Hematopoietic multipotent progenitor cell treated with erythropoietin and hydrocortisone succinate and interleukin-3 and kit ligand, for 6 days (in vitro differentiated cells): Measurements from ENCODE around the gene SPATA46.

Experiments used
- DNase-seq: peaks from one replicate; pipeline ENCODE4 v3.0.0-alpha.2; 2015

The SPATA46 gene

DNA sequence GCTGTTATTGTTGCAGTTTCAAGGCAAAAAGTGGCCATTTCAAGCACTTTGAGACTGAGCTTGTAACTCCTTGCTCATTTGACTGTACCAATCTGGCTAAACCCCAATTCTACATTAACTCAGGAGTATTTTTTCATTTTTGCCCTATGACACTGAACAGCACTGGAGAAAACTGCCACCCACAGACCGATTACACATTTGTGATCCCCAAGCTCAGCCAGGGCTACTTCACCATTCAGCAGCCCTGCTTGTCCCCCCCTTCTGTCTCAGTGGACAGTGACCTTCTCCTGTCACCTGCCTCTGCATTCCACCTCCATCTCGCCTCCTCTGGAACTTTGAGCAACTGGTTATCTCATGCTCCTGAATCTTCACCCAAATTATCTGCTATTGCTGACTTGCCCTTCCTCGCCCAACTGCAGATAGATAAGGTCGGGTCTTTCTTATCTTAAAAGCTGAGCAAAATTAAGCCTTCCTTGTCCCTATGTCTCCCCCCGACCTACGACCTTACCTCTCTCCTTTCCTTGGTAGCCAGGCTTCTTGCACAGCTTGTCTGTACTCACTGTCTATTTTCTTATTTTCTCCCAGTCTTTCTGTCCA lies 25.3 kb downstream of the SPATA46 start:
- DNase-seq, result peak; percentile 33

DNA sequence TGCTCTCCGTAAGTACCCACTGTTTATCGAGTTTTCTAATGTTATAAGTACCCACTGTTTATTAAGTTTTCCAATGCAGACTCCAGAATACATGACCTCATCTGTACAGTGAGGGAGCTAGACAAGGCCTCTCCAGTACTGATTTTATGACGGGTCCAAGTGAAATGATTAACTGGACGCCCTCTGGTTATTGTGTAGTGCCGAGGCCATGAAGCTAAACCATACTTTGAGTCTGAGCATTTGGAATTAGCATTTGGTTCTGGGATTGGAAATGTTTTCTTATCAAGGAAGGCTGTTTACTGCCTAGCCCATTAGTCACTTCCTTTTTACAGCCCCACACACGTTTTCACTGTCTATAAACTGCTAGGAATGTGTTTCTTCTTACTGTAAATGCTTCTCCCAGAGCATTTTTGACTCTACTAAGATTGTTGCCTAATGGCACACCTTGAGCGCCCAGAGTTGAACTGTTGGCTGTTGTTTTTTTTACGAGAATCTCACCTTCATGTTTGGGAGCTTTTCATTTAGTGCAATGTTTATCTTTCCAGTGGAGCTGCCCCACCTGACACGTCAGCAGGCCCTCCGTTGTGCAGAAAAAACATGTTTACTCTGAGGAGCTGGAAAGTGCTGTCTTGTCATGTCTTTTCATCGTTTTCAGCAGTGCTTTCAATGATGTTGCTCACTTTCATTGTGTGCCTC lies 26.9 kb downstream of the SPATA46 start:
- DNase-seq, result no peak

DNA sequence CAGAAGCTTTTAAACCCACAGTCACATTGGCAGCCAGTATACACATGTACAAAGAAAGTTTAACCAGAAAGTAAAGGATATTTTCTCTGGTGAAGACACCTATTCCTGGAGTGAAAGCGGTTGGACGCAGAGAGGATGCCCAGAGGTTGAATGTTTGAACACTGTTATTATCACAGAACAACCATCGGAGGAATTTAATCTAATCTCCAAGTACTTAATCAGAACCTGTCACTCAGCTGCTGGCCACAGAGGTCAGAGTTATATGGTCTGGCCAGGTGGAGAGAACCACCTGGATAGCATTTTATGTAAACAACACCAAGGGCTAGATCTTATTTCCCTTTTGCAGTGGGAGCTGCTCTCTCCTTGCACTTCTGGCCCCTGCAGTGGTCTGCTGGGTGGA lies 29.4 kb downstream of the SPATA46 start:
- no peak for DNase-seq

DNA sequence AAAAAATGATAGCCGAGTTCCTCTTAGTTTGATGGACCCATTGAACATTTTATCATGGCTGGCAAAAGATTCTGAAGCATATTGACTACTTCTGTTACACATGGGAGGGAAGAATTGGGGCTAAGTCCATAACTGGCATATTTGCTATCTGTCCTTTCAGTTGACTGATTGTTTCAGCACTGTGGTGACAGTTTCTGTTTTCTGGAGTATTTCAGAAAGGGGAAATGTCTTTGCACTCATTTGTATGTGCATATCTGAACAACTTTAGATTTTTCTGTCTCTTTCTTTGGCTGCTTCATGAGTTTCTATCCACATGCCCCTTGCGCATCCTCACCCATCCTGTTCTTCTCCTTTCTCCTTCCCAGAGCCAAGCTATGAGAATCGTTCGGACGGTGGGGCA lies 33.2 kb downstream of the SPATA46 start:
- no peak for DNase-seq

DNA sequence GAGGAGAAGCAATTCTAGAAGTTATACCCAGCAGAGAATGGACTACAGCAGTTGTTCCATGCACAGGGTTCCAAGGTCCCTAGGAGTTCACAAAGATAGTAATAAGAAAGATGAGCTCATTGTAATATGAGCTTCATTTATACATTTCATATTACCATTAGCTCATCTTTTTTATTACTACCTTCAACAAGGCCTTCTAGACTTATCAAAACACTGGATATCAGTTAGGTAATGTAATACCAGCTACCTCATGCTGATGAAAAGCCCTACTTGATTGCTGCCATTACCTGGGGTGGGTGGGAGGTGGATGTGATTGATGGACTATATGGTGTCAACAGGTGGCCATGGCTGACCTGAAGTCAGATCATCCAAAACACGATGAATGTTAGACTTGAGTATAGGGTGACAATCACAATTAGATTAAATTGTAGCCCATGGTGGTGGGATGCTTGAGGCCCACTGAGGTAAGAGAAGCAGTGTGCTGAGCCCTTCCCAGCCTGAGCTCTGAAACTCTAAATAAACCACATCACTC lies 34.1 kb downstream of the SPATA46 start:
- no peak for DNase-seq

DNA sequence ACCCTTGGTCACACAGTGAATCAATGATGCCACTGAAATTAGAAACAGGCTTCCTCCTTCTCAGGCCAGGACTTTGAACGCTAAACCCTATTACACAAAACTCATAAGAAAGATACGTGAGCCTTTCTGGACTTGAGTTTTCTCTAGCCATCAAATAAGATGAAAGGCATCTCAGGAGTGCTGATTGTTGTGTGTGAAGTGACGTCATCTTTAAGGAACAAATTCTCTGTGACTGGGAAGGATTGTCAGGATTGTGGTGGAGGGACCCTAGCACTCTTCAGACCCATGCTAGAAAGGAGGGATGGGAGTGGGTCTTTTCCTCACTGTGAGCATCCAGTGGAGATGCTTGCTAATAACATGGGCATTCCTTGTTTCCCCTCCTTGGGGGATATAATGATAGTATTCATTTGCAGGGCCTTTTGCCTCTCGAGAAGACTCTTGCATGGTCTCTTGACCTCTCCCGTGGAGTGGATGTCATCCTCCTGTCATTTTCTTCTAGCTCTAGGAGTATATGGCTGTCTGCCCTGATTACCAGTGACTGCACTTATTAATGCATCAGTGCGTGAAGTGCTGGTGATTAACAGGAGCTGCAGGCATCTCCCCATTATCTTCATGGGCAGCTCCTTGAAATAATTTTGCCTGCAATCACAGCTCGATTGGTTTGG lies 39.9 kb downstream of the SPATA46 start:
- no peak for DNase-seq

DNA sequence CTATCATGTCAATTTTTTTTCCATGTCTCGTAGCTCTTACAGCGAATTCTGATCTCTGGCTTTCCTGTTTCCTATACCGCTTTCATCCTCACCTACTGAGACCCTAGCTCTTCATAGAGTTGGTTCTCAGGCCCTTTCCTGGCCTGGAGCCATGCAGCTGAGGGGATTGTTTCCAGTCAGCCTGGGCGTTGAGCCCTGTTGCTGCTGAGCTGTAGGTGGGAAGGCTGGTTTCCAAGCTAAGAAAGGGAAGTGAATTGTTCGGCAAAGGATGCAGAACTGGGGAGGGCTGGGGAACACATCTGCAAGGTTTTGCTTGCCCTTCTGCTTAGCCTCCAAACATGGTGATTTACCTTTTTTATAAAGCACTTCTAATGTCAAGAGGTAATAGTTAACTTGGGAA lies 41.5 kb downstream of the SPATA46 start:
- DNase-seq, result no peak

DNA sequence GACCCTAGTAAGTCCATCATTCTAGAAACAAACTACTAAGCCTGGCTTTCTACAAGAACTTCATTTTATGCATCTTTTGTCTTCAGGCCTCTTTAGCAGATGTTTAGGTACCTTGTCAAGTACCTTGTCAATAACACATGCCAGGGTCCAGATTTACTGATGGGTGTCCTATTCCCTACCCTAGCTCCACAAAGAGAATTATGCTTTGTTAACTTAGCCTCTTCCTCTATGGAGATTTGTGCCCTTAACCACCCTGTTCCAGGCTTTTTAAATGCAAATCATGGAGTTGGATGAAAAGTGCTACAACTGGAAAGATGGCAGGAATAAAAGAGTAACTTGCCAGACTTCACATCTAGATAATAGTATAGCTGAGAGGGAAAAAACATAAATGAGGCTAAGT lies 42.7 kb downstream of the SPATA46 start:
- no peak for DNase-seq

DNA sequence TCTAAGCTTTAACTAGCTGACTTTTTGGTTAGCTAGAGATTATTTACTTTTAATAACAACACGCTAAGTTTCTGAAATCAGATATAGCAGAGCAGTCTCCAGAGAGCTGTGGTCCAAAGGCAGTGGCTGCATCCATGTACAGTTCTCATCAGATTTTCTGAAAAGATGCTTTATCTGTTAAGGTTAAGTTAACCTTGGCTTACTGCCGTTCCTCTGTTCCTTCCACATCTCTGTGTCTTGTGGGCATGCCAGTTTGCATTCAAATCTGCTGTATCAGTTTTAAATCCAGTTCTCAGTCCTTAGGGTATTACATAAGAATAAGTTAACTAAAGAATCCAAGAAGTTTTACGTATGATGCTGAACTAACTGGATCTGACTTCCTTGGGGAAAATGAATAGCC lies 46.8 kb downstream of the SPATA46 start:
- no peak for DNase-seq

DNA sequence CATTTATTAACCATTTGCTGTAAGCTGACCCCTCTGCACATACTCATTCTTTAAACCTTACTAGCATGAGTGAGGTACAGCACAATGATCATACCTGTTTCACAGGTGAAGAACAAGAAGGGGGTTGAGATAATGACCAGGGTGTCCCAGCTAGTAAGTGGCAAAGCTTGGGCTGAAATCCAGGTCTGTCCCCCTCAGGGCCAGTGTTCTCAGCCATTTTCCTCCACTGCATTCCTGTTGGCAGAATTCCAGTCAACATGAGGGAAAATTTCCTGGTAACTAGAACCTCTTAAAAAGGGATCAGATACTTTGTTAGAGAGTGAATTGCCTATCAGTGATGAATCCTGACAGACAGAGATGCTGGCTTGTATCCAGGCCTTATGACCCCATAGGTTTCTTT lies 48.1 kb downstream of the SPATA46 start:
- no peak for DNase-seq

DNA sequence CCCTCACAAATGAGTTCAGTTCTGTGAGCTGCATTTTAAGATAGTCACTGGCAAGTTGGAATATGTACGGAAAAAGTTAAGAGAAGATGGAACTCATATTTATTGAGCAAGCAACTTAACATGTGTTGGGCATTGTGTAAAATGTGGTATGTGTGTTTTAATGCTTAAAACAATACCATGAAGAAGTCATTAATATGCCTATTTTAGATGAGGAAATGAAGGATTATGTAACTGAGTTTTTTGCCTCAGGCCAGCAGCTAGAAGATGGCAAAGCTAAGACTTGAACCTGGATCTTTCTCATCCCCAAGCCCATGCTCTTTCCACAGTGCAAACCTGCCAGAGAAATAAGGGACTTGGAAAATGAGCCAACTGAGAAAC lies 48.9 kb downstream of the SPATA46 start:
- no peak for DNase-seq

DNA sequence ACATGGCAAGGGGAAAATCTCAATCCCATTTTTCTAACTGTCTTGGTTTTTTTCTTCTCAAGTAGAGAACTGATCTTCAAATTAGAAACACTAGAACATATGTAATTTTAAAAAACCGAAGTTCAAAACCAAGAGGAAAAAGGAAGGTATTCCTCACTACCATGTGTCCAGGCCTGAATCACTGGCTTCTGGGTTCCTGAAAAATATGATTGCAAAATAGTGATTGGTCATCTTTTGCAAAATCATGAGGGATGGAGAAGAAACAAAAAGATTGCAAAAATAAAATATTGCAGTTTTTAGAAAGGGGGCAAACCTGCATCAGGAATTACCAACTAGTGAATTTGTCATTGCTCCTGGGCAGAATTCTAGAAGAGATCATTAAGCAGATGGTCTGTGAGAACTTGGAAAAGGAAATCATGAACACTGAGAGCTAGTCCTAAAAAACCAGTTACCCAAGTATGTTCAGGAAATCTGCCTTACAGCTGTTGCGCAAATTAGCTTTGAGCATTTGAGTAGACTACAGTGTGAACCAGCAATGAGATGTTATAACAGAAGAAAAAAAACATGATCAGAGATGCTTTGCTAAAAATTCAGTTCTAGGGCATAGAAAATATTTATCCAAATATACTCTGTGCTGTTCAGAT lies 49.4 kb downstream of the SPATA46 start:
- peak; percentile 11 for DNase-seq

DNA sequence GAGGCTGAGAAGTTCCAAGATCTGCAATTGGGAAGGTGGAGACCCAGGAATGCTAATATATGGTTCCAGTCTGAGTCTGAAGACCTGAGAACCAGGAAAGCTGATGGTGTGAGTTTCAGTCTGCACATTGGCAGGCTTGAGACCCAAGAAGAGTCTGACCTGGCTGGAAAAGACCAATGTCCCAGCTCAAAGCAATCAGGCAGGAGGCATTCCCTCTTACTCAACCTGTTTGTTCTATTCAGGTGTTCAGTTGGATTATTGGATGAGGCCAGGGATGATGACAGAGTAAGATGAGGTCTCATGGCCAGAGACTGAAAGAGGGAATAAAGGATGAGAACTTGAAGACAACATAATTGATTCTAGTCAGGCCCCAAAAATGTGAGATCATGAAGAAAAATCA lies 50.1 kb downstream of the SPATA46 start:
- DNase-seq, result no peak

DNA sequence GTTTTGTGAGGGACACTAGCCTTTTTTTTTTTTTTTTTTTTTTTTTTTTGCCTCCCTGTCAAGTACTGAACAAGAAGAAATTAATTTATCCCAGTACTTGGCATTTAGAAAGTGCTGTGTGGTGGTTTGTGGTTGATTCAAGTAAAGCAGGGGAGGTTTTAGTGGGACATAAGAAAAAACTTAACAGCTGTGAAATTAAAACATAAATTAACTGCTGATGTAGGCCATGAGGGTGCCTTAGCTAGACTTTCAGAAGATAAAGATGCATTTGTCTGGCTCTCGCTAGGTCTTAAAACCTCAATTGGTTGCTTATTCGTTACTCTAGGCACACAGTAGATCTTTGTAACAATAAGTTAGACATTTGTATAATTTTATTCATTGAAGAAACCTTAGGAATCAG lies 52.3 kb downstream of the SPATA46 start:
- no peak for DNase-seq
